WTC11 (cell line): ENCODE data around the gene RHOBTB1.

Experiments used
- ATF2 ChIP-seq: sonication (generic); formaldehyde crosslinking; IDR thresholded peaks from 2 replicates; pipeline ENCODE4 v1.8.1; 2022; ENCODE audit warnings: low read depth, missing genetic modification reagents, borderline replicate concordance
- CREB1 ChIP-seq: sonication (generic); formaldehyde crosslinking; IDR thresholded peaks from 2 replicates; pipeline ENCODE4 v1.8.0; 2023; ENCODE audit warnings: mild to moderate bottlenecking, missing genetic modification reagents
- CTCF ChIP-seq: fragments of 200-600 bp; IDR thresholded peaks from 2 replicates; pipeline ENCODE4 v1.8.0; 2022; ENCODE audit warnings: antibody characterized with exemption
- ELF4 ChIP-seq: sonication (generic); formaldehyde crosslinking; IDR thresholded peaks from 2 replicates; pipeline ENCODE4 v1.8.1; 2022; ENCODE audit warnings: low read depth, mild to moderate bottlenecking, moderate library complexity, missing genetic modification reagents
- ESRRA ChIP-seq: sonication (generic); formaldehyde crosslinking; IDR thresholded peaks from 2 replicates; pipeline ENCODE4 v1.8.1; 2022; ENCODE audit warnings: mild to moderate bottlenecking, missing genetic modification reagents, borderline replicate concordance
- ETV6 ChIP-seq: sonication (generic); formaldehyde crosslinking; IDR thresholded peaks from 2 replicates; pipeline ENCODE4 v1.8.1; 2022; ENCODE audit warnings: mild to moderate bottlenecking, missing genetic modification reagents
- FOXP4 ChIP-seq: sonication (generic); formaldehyde crosslinking; IDR thresholded peaks from 2 replicates; pipeline ENCODE4 v1.8.0; 2022; ENCODE audit warnings: mild to moderate bottlenecking, missing genetic modification reagents
- MYBL2 ChIP-seq: sonication (generic); formaldehyde crosslinking; IDR thresholded peaks from 2 replicates; pipeline ENCODE4 v1.8.1; 2023; ENCODE audit warnings: mild to moderate bottlenecking, moderate library complexity, missing genetic modification reagents
- NFYB ChIP-seq: sonication (generic); formaldehyde crosslinking; conservative IDR thresholded peaks from 2 replicates; pipeline ENCODE4 v1.8.0; 2022; ENCODE audit warnings: low read depth, missing genetic modification reagents
- USF1 ChIP-seq: sonication (generic); formaldehyde crosslinking; IDR thresholded peaks from 2 replicates; pipeline ENCODE4 v1.8.0; 2022; ENCODE audit warnings: mild to moderate bottlenecking, missing genetic modification reagents
- USF2 ChIP-seq: sonication (generic); formaldehyde crosslinking; IDR thresholded peaks from 2 replicates; pipeline ENCODE4 v1.8.1; 2023; ENCODE audit warnings: mild to moderate bottlenecking, missing genetic modification reagents, moderate library complexity
- ZBTB21 ChIP-seq: sonication (generic); formaldehyde crosslinking; IDR thresholded peaks from 2 replicates; pipeline ENCODE4 v1.8.1; 2023; ENCODE audit warnings: mild to moderate bottlenecking, missing genetic modification reagents, borderline replicate concordance
- ZNF138 ChIP-seq: sonication (generic); formaldehyde crosslinking; conservative IDR thresholded peaks from 2 replicates; pipeline ENCODE4 v1.8.1; 2022; ENCODE audit warnings: mild to moderate bottlenecking, moderate library complexity, missing genetic modification reagents

GRCh38 chr10:60985951-60986350, 42.0 kb upstream of the RHOBTB1 start:
- no peak for TF ChIP-seq NFYB (CRISPR knock-in tag)
- TF ChIP-seq FOXP4 (CRISPR knock-in tag), result no peak
- TF ChIP-seq ATF2 (CRISPR knock-in tag), result no peak
- TF ChIP-seq CTCF, result no peak
- TF ChIP-seq MYBL2, result no peak
- no peak for TF ChIP-seq CREB1 (CRISPR knock-in tag)
- TF ChIP-seq ELF4 (CRISPR knock-in tag), result no peak
- TF ChIP-seq ZBTB21, result no peak
- TF ChIP-seq ZNF138 (CRISPR knock-in tag), result no peak
- no peak for TF ChIP-seq ETV6 (CRISPR knock-in tag)
- TF ChIP-seq USF1, result no peak
- TF ChIP-seq USF2, result no peak
- TF ChIP-seq ESRRA (CRISPR knock-in tag), result no peak
